Fibroblast of peridontal ligament (primary cell): ENCODE measurements around the gene CETP.
"Not testable (repeated sequence)": the region's sequence is repeated elsewhere in the genome, so short reads cannot be mapped to it uniquely, and the experiment has no call there.

Experiments used
- DNase-seq: peaks from one replicate; pipeline ENCODE4 v3.0.0-alpha.2; 2010; ENCODE audit errors: extremely low read depth

The CETP gene

GRCh38 chr16:56934599-56935145 is 27.1 kb upstream of the CETP start:
- DNase-seq: not testable (repeated sequence)

GRCh38 chr16:56935201-56935600 is 26.5 kb upstream of the CETP start:
- DNase-seq: no peak

DNA sequence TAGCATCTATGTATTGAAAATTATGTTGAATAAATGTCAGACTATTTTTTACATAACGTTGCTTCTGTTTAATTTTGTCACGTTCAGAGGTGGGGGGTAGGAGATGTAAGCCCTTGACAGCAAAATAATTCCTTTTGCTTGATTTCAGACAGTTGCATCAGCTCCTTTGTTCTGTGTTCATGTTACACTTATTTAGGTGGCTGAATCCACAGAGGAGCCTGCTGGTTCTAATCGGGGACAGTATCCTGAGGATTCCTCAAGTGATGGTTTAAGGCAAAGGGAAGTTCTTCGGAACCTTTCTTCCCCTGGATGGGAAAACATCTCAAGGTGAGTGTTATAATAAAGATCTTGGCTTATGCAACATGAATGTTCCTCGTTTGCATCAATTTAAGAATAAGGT is 25.3 kb upstream of the CETP start:
- DNase-seq: peak; percentile 66

- DNase-seq: no peak
Measured at GRCh38 chr16:56936950-56937349, 24.8 kb upstream of the CETP start.

- DNase-seq: no peak
Measured at GRCh38 chr16:56938664-56939513, 22.9 kb upstream of the CETP start.

DNA sequence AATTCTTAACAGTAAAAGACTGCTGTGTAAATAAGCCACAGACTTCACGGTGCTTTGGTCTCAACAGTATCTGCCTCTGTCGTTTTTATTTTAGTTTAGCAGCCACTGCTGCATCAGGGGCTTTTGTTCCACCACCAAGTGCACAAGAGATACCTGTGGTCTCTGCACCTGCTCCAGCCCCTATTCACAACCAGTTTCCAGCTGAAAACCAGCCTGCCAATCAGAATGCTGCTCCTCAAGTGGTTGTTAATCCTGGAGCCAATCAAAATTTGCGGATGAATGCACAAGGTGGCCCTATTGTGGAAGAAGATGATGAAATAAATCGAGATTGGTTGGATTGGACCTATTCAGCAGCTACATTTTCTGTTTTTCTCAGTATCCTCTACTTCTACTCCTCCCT is 21.9 kb upstream of the CETP start:
- no peak for DNase-seq

DNA sequence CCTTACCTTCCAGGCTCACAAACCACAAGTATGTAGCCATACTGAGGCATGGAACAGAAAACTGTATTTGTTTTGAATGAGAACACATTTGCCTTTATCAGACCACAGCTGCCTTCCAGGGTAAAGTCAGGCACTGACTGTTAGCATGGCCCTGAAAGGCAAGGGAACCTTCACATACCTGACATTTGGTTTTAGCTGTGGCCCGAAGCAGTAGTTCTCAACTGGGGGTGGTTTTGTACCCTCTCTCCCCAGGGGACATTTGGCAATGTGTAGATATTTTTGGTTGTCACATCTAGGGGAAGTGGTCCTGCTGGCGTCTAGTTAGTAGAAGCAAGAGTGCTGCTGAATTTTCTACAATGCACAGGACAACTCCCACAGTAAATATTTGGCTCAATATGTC is 20.7 kb upstream of the CETP start:
- no peak for DNase-seq

- DNase-seq: no peak
Measured at GRCh38 chr16:56941856-56942331, 19.9 kb upstream of the CETP start.

DNA sequence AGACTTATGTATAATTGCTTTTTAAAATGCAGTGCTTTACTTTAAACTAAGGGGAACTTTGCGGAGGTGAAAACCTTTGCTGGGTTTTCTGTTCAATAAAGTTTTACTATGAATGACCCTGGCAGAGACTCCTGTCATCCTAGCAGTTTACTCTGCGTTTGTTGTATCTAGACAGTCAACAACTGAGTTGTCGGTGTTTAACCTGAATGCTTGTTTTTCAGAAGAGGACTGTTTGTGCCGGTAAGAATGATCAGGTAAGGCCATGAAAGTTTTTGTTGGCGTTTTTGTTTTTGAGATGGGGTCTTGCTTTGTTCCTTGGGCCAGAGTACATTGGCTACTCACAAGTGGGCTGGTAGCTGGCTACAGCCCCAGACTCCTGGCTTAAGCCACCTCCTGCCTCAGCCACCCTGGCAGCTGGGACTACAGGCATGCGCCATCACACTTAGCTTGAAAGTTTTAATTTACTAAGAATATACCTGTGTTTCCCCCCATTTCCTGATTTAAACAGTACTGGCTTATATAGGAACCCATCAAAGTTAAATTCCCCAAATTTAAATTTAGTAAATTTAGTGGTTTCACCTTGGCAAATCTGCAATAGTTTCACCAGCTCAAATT is 17.9 kb upstream of the CETP start:
- DNase-seq: no peak

DNA sequence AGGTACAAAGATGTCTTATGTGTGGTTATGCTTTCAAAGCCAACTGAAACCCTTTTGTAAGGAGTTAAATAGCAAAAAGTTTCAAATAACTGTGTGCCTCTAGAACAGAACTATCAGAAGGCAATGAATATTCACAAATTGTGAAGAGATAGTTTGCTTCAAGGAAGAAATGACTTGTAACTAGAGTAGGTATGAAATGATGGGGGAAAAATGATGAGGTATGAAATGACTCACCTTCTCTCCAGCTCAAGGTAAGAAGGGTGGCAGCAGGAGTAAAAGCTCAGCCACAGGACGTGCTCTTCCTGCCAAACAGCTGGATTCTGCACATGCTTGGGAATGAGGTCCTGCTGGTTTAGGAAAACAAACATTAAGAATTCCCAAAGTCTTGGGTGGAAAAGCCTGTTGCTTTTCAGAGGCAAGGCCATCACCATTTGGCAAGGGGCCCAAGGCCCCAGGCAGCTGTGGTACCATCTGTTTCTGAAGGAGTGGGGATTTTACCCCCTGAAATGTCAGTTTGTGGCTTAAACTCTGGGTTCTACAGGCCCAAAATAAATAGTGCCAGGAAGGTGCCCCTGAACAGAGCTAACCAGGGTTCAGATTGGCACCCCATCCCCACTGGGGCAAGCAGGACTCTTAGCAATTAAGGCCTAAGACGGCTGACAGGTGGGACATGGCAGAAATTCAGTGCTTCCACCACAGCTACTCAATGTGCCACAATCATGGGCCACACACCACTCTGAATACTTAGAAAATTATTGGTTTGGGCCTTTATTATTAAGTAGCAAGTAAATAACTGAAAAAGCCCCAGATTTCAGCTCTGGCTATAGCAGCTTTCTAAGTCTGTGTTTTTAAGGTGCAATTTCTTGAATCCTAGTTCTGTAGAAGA is 16.6 kb upstream of the CETP start:
- peak; percentile 51 for DNase-seq

DNA sequence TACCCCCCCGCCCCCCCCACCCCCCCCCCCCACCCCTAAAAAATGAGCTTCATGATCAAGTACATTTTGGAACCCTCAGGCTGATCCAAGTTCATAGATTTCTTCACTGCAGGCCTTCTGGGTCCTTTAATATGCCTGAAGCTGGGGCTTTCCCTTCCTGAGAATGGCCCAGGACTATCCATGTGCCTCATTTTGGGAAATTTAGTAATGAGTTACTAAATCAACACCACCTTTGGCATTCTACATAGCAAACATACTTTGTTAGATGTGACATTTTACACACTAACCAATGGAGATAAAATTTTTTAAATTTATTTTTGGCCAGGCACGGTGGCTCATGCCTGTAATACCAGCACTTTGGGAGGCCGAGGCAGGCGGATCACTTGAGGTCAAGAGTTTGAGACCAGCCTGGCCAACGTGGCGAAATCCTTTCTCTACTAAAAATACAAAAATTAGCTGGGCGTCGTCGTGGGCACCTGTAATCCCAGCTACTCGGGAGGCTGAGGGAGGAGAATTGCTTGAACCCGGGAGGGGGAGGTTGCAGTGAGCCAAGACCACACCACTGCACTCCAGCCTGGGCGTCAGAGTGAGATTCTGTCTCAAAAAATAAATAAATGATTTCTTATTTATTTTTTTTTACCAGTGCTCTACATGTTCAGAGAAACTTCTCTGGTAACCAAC is 15.8 kb upstream of the CETP start:
- DNase-seq: no peak

DNA sequence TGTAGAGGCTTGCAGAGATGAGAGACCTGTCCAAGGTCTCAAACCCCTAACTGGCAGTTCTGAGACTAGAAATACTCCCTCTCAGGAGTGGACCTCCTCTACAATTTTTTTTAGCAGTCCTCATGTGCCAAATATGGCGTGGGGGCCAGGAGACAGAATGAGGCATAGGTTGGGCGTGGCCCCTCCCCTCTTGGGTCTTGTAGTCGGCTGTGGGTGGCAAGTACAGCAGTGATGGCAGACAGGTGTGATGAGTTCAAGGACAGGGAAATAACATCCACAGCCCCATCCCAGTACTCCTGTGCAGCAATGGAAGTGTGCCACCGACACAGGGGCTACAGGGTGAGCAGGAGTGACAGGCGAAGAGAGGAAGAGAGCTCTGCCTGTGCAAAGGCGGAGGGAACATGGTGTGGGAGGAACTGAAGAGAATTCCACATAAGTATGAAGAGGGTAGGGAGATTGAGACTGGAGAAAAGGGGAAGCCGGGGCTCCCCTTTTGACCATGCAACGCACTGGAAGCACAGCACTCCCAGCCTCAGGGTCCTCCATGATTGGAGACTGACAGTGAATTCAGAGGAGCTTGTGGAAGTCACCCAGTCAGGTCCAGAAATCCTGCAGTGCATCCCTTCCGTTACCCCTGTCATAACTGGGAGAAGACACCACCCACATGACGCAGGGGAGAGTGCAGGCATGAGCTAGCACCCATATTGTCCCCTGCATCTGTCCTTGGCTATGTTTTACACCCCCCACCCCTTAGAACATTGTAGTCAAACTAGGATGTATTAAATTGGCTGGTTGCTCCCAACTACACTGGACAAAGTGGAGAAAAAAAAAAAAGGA is 14.8 kb upstream of the CETP start:
- no peak for DNase-seq

- DNase-seq: no peak
Measured at GRCh38 chr16:56947604-56947995, 14.2 kb upstream of the CETP start.

GRCh38 chr16:56948234-56948633 is 13.5 kb upstream of the CETP start:
- DNase-seq: no peak

DNA sequence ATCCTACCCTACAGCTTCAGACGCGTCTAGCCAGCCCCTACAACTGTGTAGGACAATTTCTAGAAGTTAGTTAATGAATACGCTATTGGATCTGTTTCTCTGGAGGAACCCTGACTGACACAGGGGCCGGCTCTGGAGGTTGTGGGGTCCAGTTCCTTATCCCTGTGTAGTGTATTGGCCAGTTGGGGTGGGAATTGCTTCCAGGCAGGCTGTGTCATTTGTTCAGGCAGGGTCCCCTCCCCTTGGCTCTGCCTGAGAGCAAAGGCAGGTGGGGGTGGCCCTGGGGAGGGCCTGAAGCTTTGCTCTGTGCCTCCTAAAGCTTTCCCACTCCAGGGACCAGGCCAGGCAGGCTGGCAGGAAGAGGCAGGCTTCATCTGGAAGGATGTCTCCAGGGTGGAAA is 11.7 kb upstream of the CETP start:
- DNase-seq: no peak

GRCh38 chr16:56950455-56950854 is 11.3 kb upstream of the CETP start:
- DNase-seq: no peak

GRCh38 chr16:56950881-56951771 is 10.6 kb upstream of the CETP start:
- peak; percentile 42 for DNase-seq

GRCh38 chr16:56953006-56953405 is 8.7 kb upstream of the CETP start:
- DNase-seq: no peak

GRCh38 chr16:56956076-56956475 is 5.7 kb upstream of the CETP start:
- DNase-seq: no peak

- no peak for DNase-seq
Measured at GRCh38 chr16:56956756-56957155, 5.0 kb upstream of the CETP start.
